K562 (cell line): ENCODE measurements around the gene PIK3R1. TPM values are rescaled to one million over a fixed set of nuclear protein-coding genes. Genes with fewer than 3 reads are reported as not detected.

Experiments
- ATAC-seq: fragments of 200-7000 bp; cut with Tn5 transposase; 3 replicates; pipeline ENCODE4 v1.9.1; 2020; ENCODE audit warnings: moderate library complexity
- BruUV-seq: library from RNA; stranded (reverse); fragments of 400-500 nt; replicated peaks from 2 replicates; lab custom pipeline; 2021; lab: Mats Ljungman, UMichigan
- CTCF ChIA-PET: fragments of 300-600 bp; formaldehyde crosslinking; extraction: SDS; loops from one replicate; lab custom pipeline; 2021; ENCODE audit warnings: low intra/inter-chr PET ratio; lab: Yijun Ruan, JAX
- POLR2A ChIA-PET: fragments of 300-600, 350-650 bp; sonication (Branson Sonifier 250); formaldehyde crosslinking; extraction: SDS; loops from one replicate; lab custom pipeline; 2021; ENCODE audit warnings: antibody characterized with exemption, inconsistent platforms; lab: Yijun Ruan, JAX
- DNase-seq, 4 experiments: peaks; one replicate each; pipeline versions ENCODE4 v3.0.0 to v3.0.0-alpha.2; 2011 to 2018; ENCODE audit warnings: low spot score in 3 of 4, mixed read lengths in 3 of 4; ENCODE audit errors: extremely low read depth in 1 of 4
- FAIRE-seq: peaks from 2 replicates; lab custom pipeline; 2011; peaks lifted over from hg19 to GRCh38; lab: Jason Lieb, UNC
- H2AFZ ChIP-seq: 2 replicates; pipeline ENCODE4 v1.6.0; 2011; ENCODE audit warnings: low read depth, low read length, control low read depth, inconsistent platforms
- H3K27ac ChIP-seq: fragments of 200-600 bp; 3 replicates; pipeline ENCODE4 v1.8.0; 2011; ENCODE audit warnings: low read depth, mild to moderate bottlenecking, control low read depth, inconsistent platforms, low read length, moderate library complexity, mixed read lengths; ENCODE audit errors: extremely low read depth
- H3K27me3 ChIP-seq, 2 experiments: fragments of 300-600 bp in 1 of 2; 2 replicates in 1 of 2; 3 replicates in 1 of 2; pipeline versions ENCODE4 v1.6.0 to v1.8.0; 2011; ENCODE audit warnings: inconsistent platforms in 2 of 2, low read length in 2 of 2, mild to moderate bottlenecking in 1 of 2, mixed read lengths in 1 of 2, moderate library complexity in 1 of 2; ENCODE audit not compliant: control insufficient read depth in 2 of 2, insufficient read depth in 2 of 2
- H3K36me3 ChIP-seq: fragments of 300-600 bp; 3 replicates; pipeline ENCODE4 v1.8.0; 2011; ENCODE audit warnings: mild to moderate bottlenecking, low read length, inconsistent platforms; ENCODE audit not compliant: control insufficient read depth, insufficient read depth
- H3K4me1 ChIP-seq, 2 experiments: fragments of 200-600 bp in 1 of 2; replicated peaks in 1 of 2; 2 replicates in 1 of 2; 3 replicates in 1 of 2; pipeline versions ENCODE4 v1.5.1 to v1.8.0; 2011; ENCODE audit warnings: inconsistent platforms in 2 of 2, low read length in 2 of 2, mild to moderate bottlenecking in 1 of 2, mixed read lengths in 1 of 2, moderate library complexity in 1 of 2; ENCODE audit not compliant: control insufficient read depth in 2 of 2, insufficient read depth in 2 of 2
- H3K4me2 ChIP-seq: 2 replicates; pipeline ENCODE4 v1.6.1; 2011; ENCODE audit warnings: low read length, control low read depth, inconsistent platforms, mixed read lengths; ENCODE audit not compliant: insufficient read depth
- H3K4me3 ChIP-seq: fragments of 200-600 bp; sonication (generic), shearing (Covaris generic); 2 replicates; pipeline ENCODE4 v1.5.1; 2016; ENCODE audit warnings: control low read depth, inconsistent platforms
- H3K79me2 ChIP-seq: fragments of 200-600 bp; 3 replicates; pipeline ENCODE4 v1.8.0; 2011; ENCODE audit warnings: low read length, inconsistent platforms; ENCODE audit not compliant: control insufficient read depth, insufficient read depth
- H3K9ac ChIP-seq, 2 experiments: 2 replicates each; pipeline versions ENCODE4 v1.6.0 to v1.6.1; 2011; ENCODE audit warnings: low read depth in 2 of 2, low read length in 2 of 2, control low read depth in 1 of 2, inconsistent platforms in 1 of 2, mild to moderate bottlenecking in 1 of 2, mixed read lengths in 1 of 2; ENCODE audit not compliant: insufficient read depth in 1 of 2
- H3K9me1 ChIP-seq: one replicate; pipeline ENCODE4 v1.6.0; 2011; ENCODE audit warnings: inconsistent platforms, mild to moderate bottlenecking, low read length, moderate library complexity; ENCODE audit not compliant: control insufficient read depth, insufficient read depth
- H3K9me3 ChIP-seq: replicated peaks from 2 replicates; pipeline ENCODE4 v1.5.1; 2011; ENCODE audit warnings: low read depth, low read length, inconsistent platforms; ENCODE audit not compliant: control insufficient read depth, insufficient read depth
- H4K20me1 ChIP-seq: replicated peaks from 2 replicates; pipeline ENCODE4 v1.6.1; 2011; ENCODE audit warnings: low read length, inconsistent platforms, mixed read lengths; ENCODE audit not compliant: control insufficient read depth, insufficient read depth
- BHLHE40 ChIP-seq: IDR thresholded peaks from 2 replicates; pipeline ENCODE4 v1.6.1; 2011; ENCODE audit warnings: low read length, improper control_type of control experiment
- ELF1 ChIP-seq: fragments of 200-800 bp; sonication (Bioruptor generic); IDR thresholded peaks from 2 replicates; pipeline ENCODE4 v1.6.1; 2016; ENCODE audit warnings: missing genetic modification characterization, missing compliant biosample characterization
- EP300 ChIP-seq: IDR thresholded peaks from 2 replicates; pipeline ENCODE4 v1.6.1; 2012; ENCODE audit warnings: low read length, improper control_type of control experiment
- KDM4B ChIP-seq, 2 experiments: fragments of 450-650 bp in 1 of 2; sonication (generic) in 1 of 2; IDR thresholded peaks; 2 replicates each; pipeline ENCODE4 v1.6.1; 2016 to 2017; ENCODE audit warnings: borderline replicate concordance in 2 of 2, antibody characterized with exemption in 1 of 2, low read depth in 1 of 2, mild to moderate bottlenecking in 1 of 2
- MYBL2 ChIP-seq, 2 experiments: fragments of 450-650 bp in 1 of 2; sonication (generic) in 1 of 2; formaldehyde crosslinking in 1 of 2; IDR thresholded peaks; 2 replicates each; pipeline versions ENCODE4 v1.6.1 to v1.8.1; 2017 to 2022; ENCODE audit warnings: borderline replicate concordance in 1 of 2, inconsistent platforms in 1 of 2, low read depth in 1 of 2, mild to moderate bottlenecking in 1 of 2, missing genetic modification reagents in 1 of 2, moderate library complexity in 1 of 2
- NCOA1 ChIP-seq: fragments of 450-650 bp; IDR thresholded peaks from 2 replicates; pipeline ENCODE4 v1.6.1; 2016; ENCODE audit warnings: low read depth
- PTTG1 ChIP-seq: fragments of 450-650 bp; IDR thresholded peaks from 2 replicates; pipeline ENCODE4 v1.6.1; 2016; ENCODE audit warnings: low read depth, mild to moderate bottlenecking, missing genetic modification characterization, missing compliant biosample characterization
- RBM14 ChIP-seq: fragments of 200-400 bp; formaldehyde crosslinking; IDR thresholded peaks from 2 replicates; pipeline ENCODE4 v1.6.1; 2018; ENCODE audit warnings: low read depth, mild to moderate bottlenecking, low read length, moderate library complexity, borderline replicate concordance; ENCODE audit not compliant: insufficient read depth
- RBM34 ChIP-seq: fragments of 200-400 bp; formaldehyde crosslinking; IDR thresholded peaks from 2 replicates; pipeline ENCODE4 v1.6.1; 2018; ENCODE audit warnings: low read length, borderline replicate concordance; ENCODE audit not compliant: insufficient read depth
- TAL1 ChIP-seq: fragments of 450-650 bp; IDR thresholded peaks from 2 replicates; pipeline ENCODE4 v1.6.1; 2016; ENCODE audit warnings: mild to moderate bottlenecking
- TRIM24 ChIP-seq, 2 experiments: fragments of 450-650 bp; IDR thresholded peaks; 2 replicates each; pipeline ENCODE4 v1.6.1; 2016
- ZNF717 ChIP-seq: fragments of 250-450 bp; sonication (Bioruptor Pico); IDR thresholded peaks from 2 replicates; pipeline ENCODE4 v1.5.0; 2021
- WGBS: fragments of 100-300 bp; shearing (Covaris generic); methylation state at CpG from one replicate; pipeline ENCODE4 v1.1.6; 2016; ENCODE audit warnings: low coverage, mixed read lengths; ENCODE audit not compliant: insufficient coverage; ENCODE audit errors: missing lambda C conversion rate; 5-methylcytosine and 5-hydroxymethylcytosine counted together
- in situ Hi-C: fragments of 300-500 bp; cut with MboI; formaldehyde crosslinking; loops from 4 replicates; pipeline ENCODE4 v1.15.0; 2018; ENCODE audit warnings: inconsistent platforms, mixed read lengths
- intact Hi-C: fragments of 100-400 bp; cut with micrococcal nuclease; formaldehyde crosslinking; loops from 2 replicates; pipeline ENCODE4 v1.14.2; 2022
- polyA plus RNA-seq, 8 experiments: library from polyadenylated mRNA; depleted of rRNA in 4 of 8; stranded (reverse) in 5 of 8; unstranded in 3 of 8; fragments of >200 nt; fragmentation: Nextera tagmentation in 2 of 8; fragmentation: Illumina TruSeq in 1 of 8; extraction: Ambion mirVana in 2 of 8; extraction: Trizol in 1 of 8; gene quantifications; 2 replicates each; pipeline versions ENCODE4 v1.2.1 to v1.2.3, GENCODE V29; 2011 to 2014; ENCODE audit warnings: inconsistent platforms in 1 of 8, missing spikeins in 1 of 8
- total RNA-seq, 7 experiments: library from RNA; depleted of rRNA in 6 of 7; stranded (reverse); fragments of >200 nt in 6 of 7; fragmentation: Illumina TruSeq in 2 of 7; extraction: Trizol in 2 of 7; gene quantifications; 2 replicates each; pipeline versions ENCODE4 v1.2.1 to v1.2.3, GENCODE V29; 2011 to 2021; ENCODE audit warnings: low replicate concordance in 1 of 7
- TF ChIP-seq, protein P1 (sequence below): sonication (generic); formaldehyde crosslinking; IDR thresholded peaks from 2 replicates; pipeline ENCODE4 v1.8.1; 2023; ENCODE audit warnings: mild to moderate bottlenecking, missing genetic modification reagents, moderate library complexity
- TF ChIP-seq, protein P2 (sequence below), 2 experiments: fragments of 450-650 bp; conservative IDR thresholded peaks; 2 replicates each; pipeline ENCODE4 v1.6.1; 2017; ENCODE audit warnings: mild to moderate bottlenecking in 2 of 2, moderate library complexity in 2 of 2
- TF ChIP-seq, protein P3 (sequence below), 2 experiments: fragments of 450-650 bp in 1 of 2; IDR thresholded peaks; 2 replicates each; pipeline ENCODE4 v1.6.1; 2011 to 2017; ENCODE audit warnings: low read depth in 2 of 2, antibody characterized with exemption in 1 of 2, borderline replicate concordance in 1 of 2, low read length in 1 of 2, mild to moderate bottlenecking in 1 of 2, mixed read lengths in 1 of 2; ENCODE audit not compliant: control insufficient read depth in 1 of 2

The PIK3R1 gene
- total and polyA plus RNA-seq, 9 of the 15 experiments (the other 6 are each of a cell fraction or from before 2014, with no cell fraction given), result 1.1 to 9.7 (median 4.8) TPM

DNA sequence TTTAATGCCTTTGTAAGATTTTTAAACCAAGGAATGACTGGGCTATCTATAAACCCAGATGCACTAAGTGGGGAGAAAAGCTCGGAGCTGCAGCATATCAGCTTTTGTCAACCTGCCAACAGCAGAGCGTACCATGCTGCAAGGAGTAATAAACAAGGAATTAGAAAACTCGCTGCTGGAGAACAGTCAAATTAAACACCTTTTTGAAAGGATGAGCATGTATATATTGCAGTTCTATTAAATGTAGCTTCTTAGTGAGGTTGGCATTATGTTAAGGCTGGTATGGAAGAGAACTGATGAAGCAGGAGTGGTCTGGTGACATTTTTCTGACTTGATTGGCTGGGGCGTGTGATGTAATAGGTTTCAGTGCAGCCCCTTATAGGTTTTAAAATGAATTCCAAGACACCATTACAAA is 74.7 kb downstream of the PIK3R1 start:
- no peaks in the 10 kb centered on the region for H4K20me1 ChIP-seq
- H3K9ac ChIP-seq, result no peak overlapping the region
- H3K36me3 ChIP-seq, result peaks cover 13% of the 10 kb centered on the region; the same call in 2 of the 3 replicates
- POLR2A ChIA-PET, result interaction anchor here (0.6 kb wide), 1 partner anchor 360 kb away, joined by 3 read pairs; no protein-coding TSS in a partner anchor
- in situ Hi-C loops (loop anchor here (25.0 kb wide), 1 partner anchor 672 kb away; no protein-coding TSS in a partner anchor), intact Hi-C loops (no loop called here)
- BruUV-seq, result no TSS peak
- H3K4me2 ChIP-seq, result peak overlapping the region; percentile 58
- peaks cover 14 to 16% of the 10 kb centered on the region in 2 experiments; a peak in 4 of 5 replicates for H3K4me1 ChIP-seq
- FAIRE-seq, result peak; percentile 83
- no peaks in the 10 kb centered on the region for H3K9me3 ChIP-seq
- CTCF ChIA-PET, result no interaction called here
- H3K27me3 ChIP-seq, result no peaks in the 10 kb centered on the region
- ATAC-seq, result peak; percentile 78
- DNase-seq, result peak; percentile 29 to 78 (median 52)
- 15% methylated on average over 4 of the region's 4 CpGs for WGBS
- H3K4me3 ChIP-seq, result no peak overlapping the region
- no peaks in the 10 kb centered on the region for H3K9me1 ChIP-seq
- H3K27ac ChIP-seq, result no peak overlapping the region
- peak overlapping the region; percentile 36; the same call in 1 of the 2 replicates for H2AFZ ChIP-seq
- H3K79me2 ChIP-seq, result no peaks in the 10 kb centered on the region
- TF ChIP-seq PTTG1 (tag), result no peak
- TF ChIP-seq ELF1, result no peak
- TF ChIP-seq ZNF717 (CRISPR knock-in tag), result no peak
- TF ChIP-seq EP300, result peak; percentile 39; the same call in 1 of the 2 replicates
- TF ChIP-seq, protein P1, sequence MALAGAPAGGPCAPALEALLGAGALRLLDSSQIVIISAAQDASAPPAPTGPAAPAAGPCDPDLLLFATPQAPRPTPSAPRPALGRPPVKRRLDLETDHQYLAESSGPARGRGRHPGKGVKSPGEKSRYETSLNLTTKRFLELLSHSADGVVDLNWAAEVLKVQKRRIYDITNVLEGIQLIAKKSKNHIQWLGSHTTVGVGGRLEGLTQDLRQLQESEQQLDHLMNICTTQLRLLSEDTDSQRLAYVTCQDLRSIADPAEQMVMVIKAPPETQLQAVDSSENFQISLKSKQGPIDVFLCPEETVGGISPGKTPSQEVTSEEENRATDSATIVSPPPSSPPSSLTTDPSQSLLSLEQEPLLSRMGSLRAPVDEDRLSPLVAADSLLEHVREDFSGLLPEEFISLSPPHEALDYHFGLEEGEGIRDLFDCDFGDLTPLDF (CRISPR knock-in tag), result no peak
- no peak for TF ChIP-seq MYBL2 (IDR thresholded peaks at IDR 0.05; ENCODE audit: low read depth)
- no peak for TF ChIP-seq MYBL2 (CRISPR knock-in tag; IDR thresholded peaks at IDR 0.05; ENCODE audit: borderline replicate concordance)
- no peak for TF ChIP-seq RBM14
- TF ChIP-seq, protein P2, sequence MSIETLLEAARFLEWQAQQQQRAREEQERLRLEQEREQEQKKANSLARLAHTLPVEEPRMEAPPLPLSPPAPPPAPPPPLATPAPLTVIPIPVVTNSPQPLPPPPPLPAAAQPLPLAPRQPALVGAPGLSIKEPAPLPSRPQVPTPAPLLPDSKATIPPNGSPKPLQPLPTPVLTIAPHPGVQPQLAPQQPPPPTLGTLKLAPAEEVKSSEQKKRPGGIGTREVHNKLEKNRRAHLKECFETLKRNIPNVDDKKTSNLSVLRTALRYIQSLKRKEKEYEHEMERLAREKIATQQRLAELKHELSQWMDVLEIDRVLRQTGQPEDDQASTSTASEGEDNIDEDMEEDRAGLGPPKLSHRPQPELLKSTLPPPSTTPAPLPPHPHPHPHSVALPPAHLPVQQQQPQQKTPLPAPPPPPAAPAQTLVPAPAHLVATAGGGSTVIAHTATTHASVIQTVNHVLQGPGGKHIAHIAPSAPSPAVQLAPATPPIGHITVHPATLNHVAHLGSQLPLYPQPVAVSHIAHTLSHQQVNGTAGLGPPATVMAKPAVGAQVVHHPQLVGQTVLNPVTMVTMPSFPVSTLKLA (conservative IDR thresholded peaks at IDR 0.05), result peak; percentile 57 to 73
- no peak for TF ChIP-seq KDM4B (IDR thresholded peaks at IDR 0.05; ENCODE audit: borderline replicate concordance in 2 of 2, low read depth in 1 of 2)
- no peak for TF ChIP-seq NCOA1
- TF ChIP-seq RBM34, result no peak
- TF ChIP-seq TAL1, result peak; percentile 58
- TF ChIP-seq, protein P3, sequence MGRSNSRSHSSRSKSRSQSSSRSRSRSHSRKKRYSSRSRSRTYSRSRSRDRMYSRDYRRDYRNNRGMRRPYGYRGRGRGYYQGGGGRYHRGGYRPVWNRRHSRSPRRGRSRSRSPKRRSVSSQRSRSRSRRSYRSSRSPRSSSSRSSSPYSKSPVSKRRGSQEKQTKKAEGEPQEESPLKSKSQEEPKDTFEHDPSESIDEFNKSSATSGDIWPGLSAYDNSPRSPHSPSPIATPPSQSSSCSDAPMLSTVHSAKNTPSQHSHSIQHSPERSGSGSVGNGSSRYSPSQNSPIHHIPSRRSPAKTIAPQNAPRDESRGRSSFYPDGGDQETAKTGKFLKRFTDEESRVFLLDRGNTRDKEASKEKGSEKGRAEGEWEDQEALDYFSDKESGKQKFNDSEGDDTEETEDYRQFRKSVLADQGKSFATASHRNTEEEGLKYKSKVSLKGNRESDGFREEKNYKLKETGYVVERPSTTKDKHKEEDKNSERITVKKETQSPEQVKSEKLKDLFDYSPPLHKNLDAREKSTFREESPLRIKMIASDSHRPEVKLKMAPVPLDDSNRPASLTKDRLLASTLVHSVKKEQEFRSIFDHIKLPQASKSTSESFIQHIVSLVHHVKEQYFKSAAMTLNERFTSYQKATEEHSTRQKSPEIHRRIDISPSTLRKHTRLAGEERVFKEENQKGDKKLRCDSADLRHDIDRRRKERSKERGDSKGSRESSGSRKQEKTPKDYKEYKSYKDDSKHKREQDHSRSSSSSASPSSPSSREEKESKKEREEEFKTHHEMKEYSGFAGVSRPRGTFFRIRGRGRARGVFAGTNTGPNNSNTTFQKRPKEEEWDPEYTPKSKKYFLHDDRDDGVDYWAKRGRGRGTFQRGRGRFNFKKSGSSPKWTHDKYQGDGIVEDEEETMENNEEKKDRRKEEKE (IDR thresholded peaks at IDR 0.05; ENCODE audit: borderline replicate concordance in 1 of 2, control insufficient read depth in 1 of 2, low read depth in 2 of 2, low read length in 1 of 2), result no peak
- 0 out of 4 replicates have a peak, but pooled peaks of 1 of the 2 experiments have one; percentile 8 for TF ChIP-seq TRIM24 (IDR thresholded peaks at IDR 0.05)
- TF ChIP-seq BHLHE40, result no peak
